HG03457 (cell line): ENCODE results near the gene GRID1.
"Not testable (repeated sequence)": the region's sequence is repeated elsewhere in the genome, so short reads cannot be mapped to it uniquely, and the experiment has no call there.

Source experiments
- ATAC-seq: cut with Tn5 transposase; IDR thresholded peaks from one replicate; pipeline ENCODE4 v1.9.1; 2021; ENCODE audit warnings: moderate number of reproducible peaks; ENCODE audit not compliant: unreplicated experiment

GRID1 gene

DNA sequence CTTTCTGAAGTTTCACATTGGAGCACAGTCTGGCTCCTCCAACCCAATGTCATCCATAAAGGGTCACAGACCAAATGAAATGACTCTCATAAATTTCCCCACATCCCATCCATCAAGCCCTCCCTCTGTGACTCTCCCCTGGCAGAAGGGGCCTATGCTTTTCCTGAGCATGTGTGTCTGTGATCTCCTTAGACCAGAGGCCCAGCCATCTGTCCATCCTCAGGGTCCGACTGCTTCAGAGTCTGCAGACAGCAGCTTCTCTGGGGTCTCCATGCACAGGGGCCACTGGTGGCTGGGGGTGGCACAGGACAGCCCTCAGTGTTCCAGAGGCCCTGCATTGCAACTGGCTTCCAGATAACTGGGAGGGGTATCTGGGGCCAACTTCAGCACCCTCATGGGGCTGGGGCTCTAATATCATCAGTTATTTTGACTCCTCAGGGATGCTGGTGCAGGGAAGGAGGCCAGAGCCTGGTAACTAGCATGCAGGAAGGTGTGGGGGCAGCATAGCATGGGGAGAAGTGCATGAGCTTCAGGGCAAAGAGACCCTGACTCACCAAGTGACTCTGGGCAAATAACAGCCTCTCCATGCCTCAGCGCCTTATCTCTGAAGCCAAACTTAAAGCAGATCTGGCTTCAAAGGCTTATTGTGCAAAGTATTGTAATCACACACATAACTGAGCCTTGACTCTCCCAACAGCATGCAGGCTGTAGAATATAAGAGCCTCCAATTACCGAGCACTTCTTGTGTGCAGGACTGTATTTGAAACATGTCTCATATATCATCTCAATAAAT is 266.9 kb downstream of the GRID1 start:
- no peak for ATAC-seq

DNA sequence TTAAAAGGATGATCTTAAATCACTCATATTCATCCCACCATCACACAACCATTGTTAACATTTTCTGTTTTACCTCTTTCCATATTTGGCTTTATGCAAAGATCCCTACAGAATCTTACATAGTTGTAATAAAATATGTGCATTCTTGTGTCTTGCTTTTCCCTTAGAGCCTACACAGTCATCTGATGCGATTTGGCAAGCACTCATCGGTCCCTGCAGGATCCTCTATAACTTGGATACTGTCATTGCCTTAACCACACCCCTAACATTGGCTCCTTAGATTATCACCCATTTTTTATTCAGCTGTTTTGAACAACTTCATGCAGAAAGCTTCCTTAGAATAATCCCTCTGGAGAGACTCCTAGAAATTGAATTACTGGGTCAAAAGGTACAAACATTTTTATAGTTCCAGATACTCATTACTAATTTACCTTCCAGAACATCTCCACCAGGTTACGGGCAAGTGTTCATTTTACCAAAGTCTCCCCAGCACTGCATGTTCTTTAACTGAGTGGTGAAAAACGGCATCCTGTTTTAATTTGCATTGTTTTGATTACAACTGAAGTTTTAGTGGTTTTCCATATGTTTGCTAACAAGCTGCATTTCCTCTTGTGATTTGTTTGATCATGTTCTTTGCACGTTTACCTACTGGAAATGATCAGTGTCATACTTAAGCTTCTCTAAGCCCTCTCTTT is 268.3 kb downstream of the GRID1 start:
- no peak for ATAC-seq

DNA sequence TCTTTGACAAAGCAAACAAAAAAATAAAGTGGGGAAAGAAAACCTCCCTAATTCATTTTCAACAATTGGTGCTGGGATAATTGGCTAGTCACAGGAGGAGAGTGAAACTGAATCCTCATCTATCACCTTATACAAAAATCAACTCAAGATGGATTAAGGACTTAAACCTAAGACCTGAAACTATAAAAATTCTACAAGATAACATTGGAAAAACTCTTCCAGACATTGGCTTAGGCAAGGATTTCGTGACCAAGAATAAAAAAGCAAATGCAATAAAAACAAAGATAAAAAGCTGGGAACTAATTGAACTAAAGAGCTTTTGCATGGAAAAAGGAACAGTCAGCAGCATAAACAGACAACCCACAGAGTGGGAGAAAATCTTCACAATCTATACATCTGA is 271.5 kb downstream of the GRID1 start:
- ATAC-seq, result not testable (repeated sequence)

DNA sequence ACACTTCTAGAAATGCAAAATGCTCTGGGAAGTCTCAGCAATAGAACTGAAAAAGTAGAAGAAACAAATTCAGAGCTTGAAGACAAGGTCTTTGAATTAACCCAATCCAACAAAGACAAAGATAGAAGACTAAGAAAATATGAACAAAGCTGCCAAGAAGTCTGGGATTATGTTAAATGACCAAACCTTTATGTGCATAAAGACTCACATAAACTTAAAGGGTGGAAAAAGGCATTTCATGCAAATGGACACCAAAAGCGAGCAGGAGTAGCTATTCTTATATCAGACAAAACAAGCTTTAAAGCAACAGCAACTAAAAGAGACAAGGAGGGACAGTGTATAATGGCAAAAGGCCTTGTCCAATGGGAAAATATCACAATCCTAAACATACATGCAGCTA is 274.3 kb downstream of the GRID1 start:
- not testable (repeated sequence) for ATAC-seq

DNA sequence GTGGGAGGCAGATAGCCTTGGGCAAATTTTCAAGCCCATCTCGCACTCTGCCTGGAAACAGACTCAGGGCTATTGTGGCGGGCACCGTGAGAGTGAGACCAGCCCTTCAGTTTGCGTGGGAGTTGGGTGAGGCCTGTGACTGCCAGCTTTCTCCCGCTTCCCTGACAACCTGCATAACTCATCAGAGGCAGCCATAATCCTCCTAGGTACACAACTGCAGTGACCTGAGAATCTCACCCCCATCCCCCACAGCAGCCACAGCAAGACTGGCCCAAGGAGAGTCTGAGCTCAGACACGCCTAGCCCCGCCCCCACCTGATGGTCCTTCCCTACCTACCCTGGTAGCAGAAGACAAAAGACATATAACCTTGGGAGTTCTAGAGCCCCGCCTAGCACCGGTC is 275.4 kb downstream of the GRID1 start:
- ATAC-seq, result no peak

DNA sequence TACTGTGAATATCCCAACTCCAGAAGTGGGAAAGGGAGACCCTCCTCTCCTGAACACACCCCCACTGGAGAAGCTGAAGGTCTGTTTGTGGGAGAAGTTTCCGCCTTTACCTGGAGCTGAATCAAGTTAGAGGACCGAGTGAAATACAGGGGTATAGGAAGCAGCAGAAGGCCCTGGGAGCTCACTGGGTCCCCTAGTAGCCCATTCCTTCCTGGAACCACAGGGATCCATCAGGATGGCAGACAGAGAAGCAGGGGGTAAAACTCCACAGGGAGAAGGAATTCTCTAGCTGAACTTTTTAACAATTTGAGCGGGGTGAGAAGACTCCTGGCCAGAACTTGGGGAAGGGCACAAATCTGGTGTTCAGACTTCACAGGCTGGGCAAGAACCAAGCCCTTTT is 275.8 kb downstream of the GRID1 start:
- ATAC-seq, result no peak

DNA sequence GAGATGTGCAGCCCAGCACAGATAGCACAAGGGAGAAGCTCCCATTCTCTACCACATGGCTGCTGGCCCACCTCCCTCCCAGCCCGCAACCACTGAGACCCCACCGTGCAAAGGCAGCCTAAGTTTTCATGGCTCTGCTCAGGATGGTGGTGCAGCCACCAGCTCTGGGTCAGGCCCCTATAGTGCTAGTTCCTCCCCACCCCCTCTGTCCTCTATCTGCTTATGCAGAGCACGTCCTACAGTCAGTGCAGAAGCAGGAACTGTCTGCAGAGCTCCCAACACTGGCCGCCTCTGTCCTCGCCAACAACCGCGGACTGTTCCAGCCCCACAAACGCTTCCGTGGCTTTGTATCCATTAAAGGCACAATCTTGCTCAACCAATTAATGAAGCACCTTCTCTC is 278.9 kb downstream of the GRID1 start:
- no peak for ATAC-seq

DNA sequence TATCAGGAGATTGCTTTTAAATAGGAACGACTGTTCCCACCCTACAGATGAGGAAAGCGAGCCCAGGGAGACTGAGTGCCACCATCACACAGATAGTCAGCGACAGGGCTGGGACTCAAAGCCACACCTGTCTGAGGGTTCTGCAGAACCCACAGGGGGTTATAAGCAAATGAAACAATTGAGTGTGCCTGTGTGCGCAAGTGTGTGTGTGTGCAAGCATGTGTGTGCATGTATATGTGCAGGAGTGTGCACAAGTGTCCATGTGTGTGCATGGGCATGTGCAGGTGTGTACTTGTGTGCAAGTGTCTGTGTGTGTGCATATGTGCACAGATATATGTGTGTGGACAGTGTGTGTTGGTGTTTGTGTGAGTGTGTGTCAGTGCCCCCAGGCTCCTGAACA is 280.2 kb downstream of the GRID1 start:
- ATAC-seq, result no peak

DNA sequence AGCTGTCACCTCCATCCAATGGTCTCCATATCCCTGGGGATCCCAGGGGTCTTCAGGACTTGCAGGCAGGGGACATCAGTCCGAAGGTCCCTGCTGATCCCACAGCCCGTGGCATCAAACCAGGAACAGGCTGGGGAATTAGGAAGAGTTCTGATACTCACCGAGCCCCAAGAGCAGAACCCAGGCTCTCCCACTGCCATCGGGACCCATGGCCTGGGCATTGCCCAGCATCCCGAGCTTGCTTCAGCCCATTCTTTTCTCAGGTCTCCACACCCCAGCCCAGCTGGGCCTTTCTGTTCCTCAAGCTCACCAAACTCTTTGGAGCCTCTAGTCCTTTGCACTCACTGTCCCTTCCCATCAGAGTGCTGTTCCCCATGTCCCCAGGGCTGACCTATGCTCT is 280.9 kb downstream of the GRID1 start:
- ATAC-seq, result no peak

DNA sequence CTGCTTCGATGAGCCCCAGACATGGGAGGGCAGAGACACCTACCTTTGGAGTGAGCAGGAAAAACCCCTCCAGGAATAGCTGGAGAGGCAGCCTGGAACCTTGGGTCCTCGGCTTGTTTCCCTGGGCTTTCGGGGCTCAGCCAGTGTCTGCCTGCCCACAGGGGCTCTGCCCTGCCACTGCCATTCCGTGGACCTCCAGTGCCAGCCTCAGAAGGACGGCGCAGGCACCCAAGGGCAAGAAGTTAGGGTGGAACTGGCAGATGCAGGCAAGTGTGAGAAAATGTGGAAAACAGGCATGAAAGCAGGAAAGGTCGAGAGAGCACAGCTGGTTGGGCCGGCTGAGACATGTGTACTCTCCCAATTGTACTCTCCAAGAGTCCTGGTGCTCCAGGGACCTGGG is 281.5 kb downstream of the GRID1 start:
- no peak for ATAC-seq

DNA sequence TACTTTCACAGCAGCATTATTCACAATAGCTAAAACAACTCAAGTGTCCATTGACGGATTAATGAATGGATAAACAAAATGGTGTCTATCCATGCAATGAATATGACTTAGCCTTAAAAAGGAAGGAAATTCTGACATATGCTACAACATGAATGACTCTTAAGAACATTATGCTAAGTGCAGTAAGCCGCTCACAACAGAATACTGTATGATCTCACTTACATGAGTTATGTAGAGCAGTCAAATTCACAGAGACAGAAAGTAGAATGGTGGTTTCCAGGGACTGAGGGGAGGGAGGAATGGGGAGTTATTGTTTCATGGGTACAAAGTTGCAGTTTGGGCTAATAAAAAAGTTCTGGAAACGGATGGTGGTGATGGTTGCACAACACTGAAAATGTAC is 282.0 kb downstream of the GRID1 start:
- ATAC-seq, result no peak

DNA sequence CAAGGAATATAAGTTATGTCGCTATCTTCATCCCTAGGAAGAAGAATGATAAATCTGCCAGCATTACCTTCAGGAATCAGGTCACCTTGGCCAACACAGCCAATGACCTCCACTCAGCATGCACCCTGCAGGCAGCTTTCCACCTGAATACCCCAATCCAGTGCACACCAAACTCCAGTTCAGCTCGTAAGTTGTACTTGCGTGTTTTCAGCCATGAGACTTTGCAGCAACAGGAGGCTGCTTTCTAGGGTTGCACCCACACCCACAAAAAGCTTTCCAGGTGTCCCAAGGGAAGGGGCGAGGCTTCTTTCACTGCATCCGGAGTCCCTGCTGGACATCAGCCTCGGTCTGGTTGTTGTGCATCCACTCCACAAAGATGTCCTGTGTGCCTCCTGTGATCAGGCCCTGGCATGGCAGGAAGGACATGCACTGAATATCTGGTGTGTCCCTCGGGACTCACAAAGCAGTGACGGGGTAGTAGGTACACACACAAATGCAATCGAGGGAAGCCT is 282.9 kb downstream of the GRID1 start:
- ATAC-seq, result no peak

DNA sequence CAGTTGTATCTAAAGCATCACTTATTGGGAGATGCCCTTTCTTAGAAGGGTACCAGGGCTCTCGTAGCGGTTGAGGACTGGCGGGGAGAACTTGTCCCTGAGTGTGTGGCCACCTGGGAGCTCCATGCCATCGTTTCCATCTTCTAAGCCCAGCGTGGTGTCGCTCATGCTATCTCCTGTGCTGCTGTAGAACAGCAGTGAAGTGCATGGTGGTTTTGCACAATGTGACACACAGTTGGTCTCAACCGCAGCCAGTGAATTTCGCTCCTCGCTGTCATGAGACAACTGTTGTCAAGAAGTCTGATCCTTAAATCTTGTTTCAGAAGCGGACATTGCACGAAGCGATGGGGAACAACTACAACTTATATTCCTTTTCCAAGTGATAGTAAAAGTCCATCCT is 283.4 kb downstream of the GRID1 start:
- ATAC-seq, result no peak

DNA sequence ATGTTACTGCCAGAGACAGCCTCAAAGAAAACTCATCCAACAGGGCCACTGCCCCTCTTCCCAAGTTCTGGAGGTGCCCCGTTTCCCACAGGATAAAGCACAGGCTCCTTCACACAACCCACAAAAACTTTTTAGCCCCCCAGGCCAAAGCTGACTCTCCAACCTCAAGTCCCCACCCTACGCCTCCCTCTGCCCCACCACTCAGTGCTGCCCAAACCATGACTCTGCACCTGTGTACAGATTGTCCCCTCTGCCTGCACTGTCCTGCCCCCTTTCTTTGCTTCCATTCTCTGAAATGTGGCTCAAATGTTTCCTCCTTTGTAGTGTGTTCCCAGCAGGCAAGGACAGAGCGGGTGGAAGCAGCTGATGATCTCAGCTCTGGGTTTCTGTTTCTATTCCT is 284.0 kb downstream of the GRID1 start:
- no peak for ATAC-seq

DNA sequence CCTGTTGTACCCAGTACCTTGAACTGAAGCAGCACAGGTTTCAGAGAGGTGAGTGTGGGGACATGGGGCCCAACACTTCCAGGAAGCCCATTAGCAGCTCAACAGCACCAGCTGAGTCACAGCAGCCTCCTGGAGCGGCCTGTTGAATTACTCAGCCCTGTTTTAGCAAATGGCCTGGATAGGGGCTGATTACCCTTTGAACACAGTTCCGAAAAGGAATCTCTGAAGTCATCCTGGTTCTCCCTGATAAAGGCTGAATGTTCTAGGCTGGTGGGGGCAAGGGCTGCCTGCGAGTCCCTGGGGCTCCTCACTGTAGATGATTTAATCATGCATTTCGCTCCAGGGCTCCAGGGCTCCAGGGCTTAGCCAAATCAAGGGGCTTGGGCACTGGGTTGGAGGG is 287.5 kb downstream of the GRID1 start:
- ATAC-seq, result no peak

DNA sequence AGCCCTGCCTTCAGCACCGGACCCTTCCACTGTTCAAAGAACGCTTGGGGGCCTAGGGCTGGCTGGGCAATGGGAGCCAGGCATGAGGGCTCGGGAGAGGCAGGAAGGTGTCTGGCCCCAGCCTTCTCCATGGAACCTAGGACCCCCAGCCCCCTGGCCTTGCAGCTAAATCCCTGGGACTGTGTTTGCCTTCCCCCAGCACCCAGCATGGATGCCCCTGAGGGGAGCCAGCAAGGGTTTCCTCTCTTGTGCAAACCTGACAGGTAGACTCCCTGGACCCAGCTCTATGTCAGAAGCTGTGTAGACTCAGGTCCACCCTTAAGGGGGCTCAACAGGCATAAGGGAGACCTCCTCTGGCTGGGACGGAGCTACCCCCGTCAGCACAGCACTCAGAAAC is 288.0 kb downstream of the GRID1 start:
- ATAC-seq, result no peak

DNA sequence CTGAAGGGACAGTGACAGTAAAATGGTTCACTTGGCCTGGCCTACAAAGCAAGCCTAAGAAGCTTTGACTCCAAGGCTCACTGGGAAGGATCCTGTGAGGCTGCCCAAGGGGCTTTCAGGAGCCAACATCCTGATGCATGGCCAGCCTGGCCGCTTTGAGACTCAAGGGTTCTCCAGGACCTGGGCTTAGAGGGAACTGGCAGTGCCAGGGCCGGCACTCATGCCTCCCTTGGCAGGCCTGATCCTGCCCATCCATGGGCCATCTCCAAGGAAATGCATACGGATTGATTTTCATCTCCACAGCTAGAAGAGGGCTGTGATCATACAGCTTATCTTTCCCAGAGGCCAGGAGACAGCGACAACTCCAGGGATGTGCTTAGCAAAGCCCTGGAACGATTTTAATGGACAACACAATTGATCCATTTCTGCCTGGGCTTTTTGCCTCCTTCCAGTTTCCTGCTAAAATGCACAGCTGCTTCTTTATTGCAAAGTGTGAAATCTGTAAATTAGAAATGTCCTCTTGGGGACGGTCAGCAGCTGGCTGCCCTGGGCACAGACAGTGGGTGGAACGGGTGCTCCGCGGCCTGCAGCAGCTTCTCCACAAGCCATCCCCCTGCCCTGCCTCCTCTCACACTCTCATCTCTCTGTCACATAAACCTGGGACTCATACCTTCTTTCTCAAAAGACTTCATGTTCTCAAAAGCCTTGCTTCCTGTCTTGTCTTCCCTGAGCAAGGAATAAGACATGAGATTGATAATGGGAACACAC is 288.5 kb downstream of the GRID1 start:
- no peak for ATAC-seq

DNA sequence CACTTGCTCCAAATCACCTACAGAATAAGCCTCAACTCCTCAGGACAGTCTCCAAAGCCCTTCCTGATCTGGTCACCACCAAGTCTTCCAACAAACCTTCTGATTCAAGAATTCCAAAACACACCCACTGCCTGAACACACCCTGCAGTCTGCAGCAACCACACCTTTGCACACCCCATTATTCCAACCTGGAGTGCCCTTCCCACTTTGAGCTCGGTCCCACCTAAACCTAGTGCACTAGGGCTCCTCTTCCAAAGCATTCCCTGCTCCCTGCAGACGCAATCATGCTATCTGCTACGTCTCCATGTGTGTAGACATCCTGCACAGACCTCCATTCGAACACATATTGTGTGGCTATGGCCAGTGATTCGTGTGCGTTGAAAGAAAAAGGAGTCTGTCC is 289.3 kb downstream of the GRID1 start:
- no peak for ATAC-seq

DNA sequence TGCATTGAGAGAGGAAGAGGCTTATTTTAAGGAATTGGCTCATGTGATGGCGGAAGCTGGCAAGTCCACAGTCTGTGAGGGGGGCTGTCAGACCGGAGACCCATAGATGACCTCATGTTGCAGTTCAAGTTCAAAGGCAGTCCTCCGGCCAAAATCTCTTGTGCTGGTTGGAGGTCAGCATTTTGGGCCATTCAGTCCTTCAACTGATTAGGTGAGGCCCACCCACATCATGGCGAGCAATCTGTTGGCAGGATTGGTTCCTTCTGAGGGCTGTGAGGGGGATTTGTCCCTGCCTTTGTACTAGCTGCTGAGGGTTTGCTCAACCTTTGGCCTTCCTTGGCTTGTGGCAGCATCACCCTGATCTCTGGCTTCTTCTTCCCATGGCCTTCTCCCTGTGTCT is 290.1 kb downstream of the GRID1 start:
- ATAC-seq, result not testable (repeated sequence)

DNA sequence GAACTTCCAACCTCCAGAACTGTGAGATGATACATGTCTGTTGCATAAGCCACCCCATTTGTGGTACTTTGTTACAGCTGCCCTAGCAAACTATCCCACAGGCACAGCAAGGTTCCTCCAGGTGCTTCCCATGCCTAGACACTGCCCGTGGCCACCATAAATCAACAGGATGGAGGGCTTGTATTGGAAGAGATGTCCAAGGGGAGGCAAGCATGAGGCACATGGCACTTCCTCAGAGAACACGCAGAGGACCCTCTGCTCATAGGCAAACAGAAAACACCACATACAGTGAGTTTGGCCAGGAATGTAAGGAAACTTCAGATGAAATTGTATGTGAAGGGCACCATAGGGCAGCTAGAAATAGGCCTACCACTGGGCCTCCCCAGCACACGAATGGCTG is 291.1 kb downstream of the GRID1 start:
- ATAC-seq, result no peak

DNA sequence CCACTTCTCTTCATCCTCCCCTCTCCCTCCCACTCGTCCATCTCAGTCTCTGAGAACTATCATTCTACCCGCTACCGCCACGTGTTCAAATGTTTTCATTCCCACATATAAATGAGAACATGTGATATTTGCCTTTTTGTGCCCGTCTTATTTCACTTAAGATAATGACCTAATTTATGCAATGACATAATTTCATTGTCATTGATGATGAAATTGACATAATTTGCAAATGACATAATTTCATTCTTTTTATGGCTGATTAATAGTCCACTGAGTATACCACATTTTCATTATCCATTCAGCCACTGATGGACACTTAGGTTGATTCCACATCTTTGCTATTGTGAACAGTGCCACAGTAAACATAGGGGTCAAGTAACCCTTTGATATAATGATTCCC is 292.3 kb downstream of the GRID1 start:
- ATAC-seq, result no peak
